HepG2 (cell line): ENCODE measurements around the gene TAF13. TPM values are rescaled to one million over a fixed set of nuclear protein-coding genes. Genes with fewer than 3 reads are reported as not detected.

Source experiments
- BRCA1 ChIP-seq: sonication (generic); formaldehyde crosslinking; IDR thresholded peaks from 2 replicates; pipeline ENCODE4 v1.4.0; 2020; ENCODE audit warnings: missing genetic modification reagents
- CBFB ChIP-seq: sonication (generic); formaldehyde crosslinking; IDR thresholded peaks from 2 replicates; pipeline ENCODE4 v1.4.0; 2020; ENCODE audit warnings: missing genetic modification reagents
- ELF4 ChIP-seq: sonication (generic); formaldehyde crosslinking; IDR thresholded peaks from 2 replicates; pipeline ENCODE4 v1.5.0; 2020; ENCODE audit warnings: missing genetic modification reagents, mild to moderate bottlenecking, moderate library complexity, borderline replicate concordance
- FOSL2 ChIP-seq: sonication (generic); formaldehyde crosslinking; IDR thresholded peaks from 2 replicates; pipeline ENCODE4 v1.4.0; 2020; ENCODE audit warnings: missing genetic modification reagents
- FOXO1 ChIP-seq: sonication (generic); formaldehyde crosslinking; IDR thresholded peaks from 2 replicates; pipeline ENCODE4 v1.4.0; 2020; ENCODE audit warnings: missing genetic modification reagents
- GABPB1 ChIP-seq: IDR thresholded peaks from 2 replicates; pipeline ENCODE4 v1.6.1; 2016; ENCODE audit warnings: mild to moderate bottlenecking, missing genetic modification reagents, moderate library complexity, missing compliant biosample characterization
- HES4 ChIP-seq: sonication (generic); formaldehyde crosslinking; IDR thresholded peaks from 2 replicates; pipeline ENCODE4 v1.9.0; 2021; ENCODE audit warnings: mild to moderate bottlenecking, missing genetic modification reagents, borderline replicate concordance
- HNRNPLL ChIP-seq: fragments of 200-400 bp; formaldehyde crosslinking; IDR thresholded peaks from 2 replicates; pipeline ENCODE4 v1.6.1; 2017; ENCODE audit warnings: mild to moderate bottlenecking, low read depth, low read length; ENCODE audit not compliant: poor library complexity, severe bottlenecking
- NCOA1 ChIP-seq: sonication (generic); formaldehyde crosslinking; IDR thresholded peaks from 2 replicates; pipeline ENCODE4 v1.9.0; 2021; ENCODE audit warnings: missing genetic modification reagents
- NR2F1 ChIP-seq, 2 experiments: fragments of 450-650 bp in 1 of 2; formaldehyde crosslinking in 1 of 2; IDR thresholded peaks; 2 replicates each; pipeline versions ENCODE4 v1.5.0 to v1.6.1; 2016 to 2020; ENCODE audit warnings: mild to moderate bottlenecking in 1 of 2, missing compliant biosample characterization in 1 of 2, missing genetic modification reagents in 1 of 2, moderate library complexity in 1 of 2
- RFX1 ChIP-seq: fragments of 450-650 bp; IDR thresholded peaks from 2 replicates; pipeline ENCODE4 v1.6.1; 2017
- RFX5 ChIP-seq: IDR thresholded peaks from 2 replicates; pipeline ENCODE4 v1.6.1; 2011; ENCODE audit warnings: low read depth, low read length, improper control_type of control experiment
- RNF2 ChIP-seq: fragments of 450-650 bp; conservative IDR thresholded peaks from 2 replicates; pipeline ENCODE4 v1.6.1; 2016; ENCODE audit warnings: low read depth
- SALL1 ChIP-seq: sonication (generic); formaldehyde crosslinking; IDR thresholded peaks from 2 replicates; pipeline ENCODE4 v1.8.0; 2022; ENCODE audit warnings: mild to moderate bottlenecking, missing genetic modification reagents
- SP1 ChIP-seq, 2 experiments: fragments of 450-650 bp in 1 of 2; sonication (generic) in 1 of 2; formaldehyde crosslinking in 1 of 2; IDR thresholded peaks; 2 replicates each; pipeline versions ENCODE4 v1.4.0 to v1.6.1; 2016 to 2020; ENCODE audit warnings: missing genetic modification reagents in 1 of 2
- SRY ChIP-seq: sonication (generic); formaldehyde crosslinking; IDR thresholded peaks from 2 replicates; pipeline ENCODE4 v1.8.0; 2022; ENCODE audit warnings: mild to moderate bottlenecking, missing genetic modification reagents
- TFAP4 ChIP-seq: sonication (generic); IDR thresholded peaks from 2 replicates; pipeline ENCODE4 v1.6.1; 2016; ENCODE audit warnings: low read depth, borderline replicate concordance
- XRCC5 ChIP-seq: fragments of 200-400 bp; formaldehyde crosslinking; optimal IDR thresholded peaks from 2 replicates; pipeline ENCODE3; 2017; ENCODE audit warnings: mild to moderate bottlenecking, low read length
- ZKSCAN1 ChIP-seq: fragments of 150-350 bp; IDR thresholded peaks from 2 replicates; pipeline ENCODE4 v1.6.1; 2014; ENCODE audit warnings: low read length
- ZNF3 ChIP-seq: IDR thresholded peaks from 2 replicates; pipeline ENCODE4 v1.7.0; 2017; ENCODE audit warnings: inconsistent platforms
- ZSCAN31 ChIP-seq: sonication (generic); formaldehyde crosslinking; IDR thresholded peaks from 2 replicates; pipeline ENCODE4 v1.5.0; 2020; ENCODE audit warnings: low read depth, mild to moderate bottlenecking, missing genetic modification reagents
- polyA plus RNA-seq, 8 experiments: library from polyadenylated mRNA; depleted of rRNA in 3 of 8; stranded (reverse) in 7 of 8; unstranded in 1 of 8; fragments of >200 nt; fragmentation: Illumina TruSeq in 4 of 8; extraction: Trizol in 4 of 8; gene quantifications; 2 replicates each; pipeline versions ENCODE4 v1.2.1 to v1.2.3, GENCODE V29; 2011 to 2016; ENCODE audit warnings: low read depth in 4 of 8, missing spikeins in 1 of 8, mixed read lengths in 1 of 8; ENCODE audit not compliant: insufficient read depth in 1 of 8
- total RNA-seq, 5 experiments: library from RNA; depleted of rRNA; stranded (reverse); fragments of >200 nt; fragmentation: Illumina TruSeq; extraction: Trizol; gene quantifications; 2 replicates each; pipeline ENCODE4 v1.2.3, GENCODE V29; 2016; ENCODE audit warnings: low read depth in 1 of 5
- TF ChIP-seq, protein P1 (sequence below): sonication (generic); formaldehyde crosslinking; IDR thresholded peaks from 2 replicates; pipeline ENCODE4 v1.4.0; 2020; ENCODE audit warnings: missing genetic modification reagents
- TF ChIP-seq, protein P2 (sequence below): sonication (generic); formaldehyde crosslinking; IDR thresholded peaks from 2 replicates; pipeline ENCODE4 v1.5.1; 2020; ENCODE audit warnings: missing genetic modification reagents, mild to moderate bottlenecking, borderline replicate concordance
- TF ChIP-seq, protein P3 (sequence below): IDR thresholded peaks from 2 replicates; pipeline ENCODE4 v1.6.1; 2016; ENCODE audit warnings: low read depth

The TAF13 gene
- total and polyA plus RNA-seq, 2 of the 13 experiments (the other 11 are each of a cell fraction or from before 2014, with no cell fraction given): 11.5 to 36.3 TPM

DNA sequence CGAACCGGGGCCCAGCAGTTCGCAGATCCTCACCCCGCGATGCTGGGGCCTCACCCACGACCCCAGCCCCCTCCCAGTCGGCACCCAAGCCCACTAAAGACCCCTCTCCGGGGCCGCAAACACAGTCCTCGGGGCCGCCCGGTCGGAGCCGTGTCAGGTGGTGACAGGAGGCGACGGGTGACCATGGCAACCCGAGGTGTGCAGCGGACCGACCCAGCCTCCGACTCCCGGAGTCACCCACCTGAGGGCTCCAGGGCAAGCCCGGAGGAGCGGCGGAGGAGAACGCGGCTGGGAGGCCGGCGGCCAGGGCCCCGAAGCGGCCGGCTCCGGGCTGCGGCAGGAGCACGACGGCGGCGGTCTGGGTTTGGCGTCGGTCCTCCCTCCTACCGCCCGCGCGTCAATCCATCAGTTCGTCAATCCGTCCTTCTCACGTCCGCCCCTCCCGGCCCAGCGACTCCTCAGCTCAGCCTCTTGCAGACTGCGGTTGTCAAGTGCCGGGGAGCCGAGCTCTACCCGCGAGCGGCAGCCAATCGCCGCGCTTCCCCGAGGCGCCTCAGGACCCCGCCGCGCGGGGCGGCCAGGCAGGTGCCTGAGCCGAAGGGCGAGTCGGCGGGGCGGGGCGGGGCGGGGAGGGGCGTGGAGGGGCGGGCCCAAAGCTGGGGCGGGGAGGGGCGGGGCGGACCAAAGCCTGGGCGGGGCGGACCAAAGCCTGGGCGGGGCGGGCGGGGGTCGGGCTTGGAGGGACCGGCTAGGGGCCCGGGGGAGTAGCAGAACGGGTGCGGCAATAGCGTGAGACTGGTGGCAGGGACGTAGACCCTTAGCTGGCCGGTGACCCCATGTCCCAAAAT, 34.0 kb downstream of the TAF13 start, which contains the start of gene WDR47 (continued):
- TF ChIP-seq GABPB1 (CRISPR knock-in tag) (peak; percentile 72), NR2F1 (CRISPR knock-in tag; IDR thresholded peaks at IDR 0.05) (no peak), CBFB (CRISPR knock-in tag) (peak; percentile 28; the same call in 1 of the 2 replicates), ZNF3 (CRISPR knock-in tag) (no peak), RFX1 (peak; percentile 57), SALL1 (CRISPR knock-in tag) (peak; percentile 52; the same call in 1 of the 2 replicates), BRCA1 (CRISPR knock-in tag) (no peak), SRY (CRISPR knock-in tag) (no peak), TFAP4 (peak; percentile 7; the same call in 1 of the 2 replicates), RNF2 (peak; percentile 49; the same call in 1 of the 2 replicates), FOXO1 (CRISPR knock-in tag) (no peak), XRCC5 (peak; percentile 46), NCOA1 (CRISPR knock-in tag) (no peak), ZKSCAN1 (no peak), ELF4 (CRISPR knock-in tag) (peak; percentile 33; the same call in 1 of the 2 replicates), FOSL2 (no peak), ZSCAN31 (peak; percentile 46; the same call in 1 of the 2 replicates), SP1 (IDR thresholded peaks at IDR 0.05) (no peak), SP1 (CRISPR knock-in tag; IDR thresholded peaks at IDR 0.05) (peak; percentile 35; the same call in 1 of the 2 replicates), RFX5 (no peak), HES4 (CRISPR knock-in tag) (0 out of 2 replicates have a peak, but pooled peaks have one; percentile 78), HNRNPLL (peak; percentile 15)
- TF ChIP-seq, protein P1, sequence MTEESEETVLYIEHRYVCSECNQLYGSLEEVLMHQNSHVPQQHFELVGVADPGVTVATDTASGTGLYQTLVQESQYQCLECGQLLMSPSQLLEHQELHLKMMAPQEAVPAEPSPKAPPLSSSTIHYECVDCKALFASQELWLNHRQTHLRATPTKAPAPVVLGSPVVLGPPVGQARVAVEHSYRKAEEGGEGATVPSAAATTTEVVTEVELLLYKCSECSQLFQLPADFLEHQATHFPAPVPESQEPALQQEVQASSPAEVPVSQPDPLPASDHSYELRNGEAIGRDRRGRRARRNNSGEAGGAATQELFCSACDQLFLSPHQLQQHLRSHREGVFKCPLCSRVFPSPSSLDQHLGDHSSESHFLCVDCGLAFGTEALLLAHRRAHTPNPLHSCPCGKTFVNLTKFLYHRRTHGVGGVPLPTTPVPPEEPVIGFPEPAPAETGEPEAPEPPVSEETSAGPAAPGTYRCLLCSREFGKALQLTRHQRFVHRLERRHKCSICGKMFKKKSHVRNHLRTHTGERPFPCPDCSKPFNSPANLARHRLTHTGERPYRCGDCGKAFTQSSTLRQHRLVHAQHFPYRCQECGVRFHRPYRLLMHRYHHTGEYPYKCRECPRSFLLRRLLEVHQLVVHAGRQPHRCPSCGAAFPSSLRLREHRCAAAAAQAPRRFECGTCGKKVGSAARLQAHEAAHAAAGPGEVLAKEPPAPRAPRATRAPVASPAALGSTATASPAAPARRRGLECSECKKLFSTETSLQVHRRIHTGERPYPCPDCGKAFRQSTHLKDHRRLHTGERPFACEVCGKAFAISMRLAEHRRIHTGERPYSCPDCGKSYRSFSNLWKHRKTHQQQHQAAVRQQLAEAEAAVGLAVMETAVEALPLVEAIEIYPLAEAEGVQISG (CRISPR knock-in tag): peak; percentile 73
- TF ChIP-seq, protein P2, sequence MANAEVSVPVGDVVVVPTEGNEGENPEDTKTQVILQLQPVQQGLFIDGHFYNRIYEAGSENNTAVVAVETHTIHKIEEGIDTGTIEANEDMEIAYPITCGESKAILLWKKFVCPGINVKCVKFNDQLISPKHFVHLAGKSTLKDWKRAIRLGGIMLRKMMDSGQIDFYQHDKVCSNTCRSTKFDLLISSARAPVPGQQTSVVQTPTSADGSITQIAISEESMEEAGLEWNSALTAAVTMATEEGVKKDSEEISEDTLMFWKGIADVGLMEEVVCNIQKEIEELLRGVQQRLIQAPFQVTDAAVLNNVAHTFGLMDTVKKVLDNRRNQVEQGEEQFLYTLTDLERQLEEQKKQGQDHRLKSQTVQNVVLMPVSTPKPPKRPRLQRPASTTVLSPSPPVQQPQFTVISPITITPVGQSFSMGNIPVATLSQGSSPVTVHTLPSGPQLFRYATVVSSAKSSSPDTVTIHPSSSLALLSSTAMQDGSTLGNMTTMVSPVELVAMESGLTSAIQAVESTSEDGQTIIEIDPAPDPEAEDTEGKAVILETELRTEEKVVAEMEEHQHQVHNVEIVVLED (CRISPR knock-in tag): peak; percentile 56; the same call in 1 of the 2 replicates
- TF ChIP-seq, protein P3, sequence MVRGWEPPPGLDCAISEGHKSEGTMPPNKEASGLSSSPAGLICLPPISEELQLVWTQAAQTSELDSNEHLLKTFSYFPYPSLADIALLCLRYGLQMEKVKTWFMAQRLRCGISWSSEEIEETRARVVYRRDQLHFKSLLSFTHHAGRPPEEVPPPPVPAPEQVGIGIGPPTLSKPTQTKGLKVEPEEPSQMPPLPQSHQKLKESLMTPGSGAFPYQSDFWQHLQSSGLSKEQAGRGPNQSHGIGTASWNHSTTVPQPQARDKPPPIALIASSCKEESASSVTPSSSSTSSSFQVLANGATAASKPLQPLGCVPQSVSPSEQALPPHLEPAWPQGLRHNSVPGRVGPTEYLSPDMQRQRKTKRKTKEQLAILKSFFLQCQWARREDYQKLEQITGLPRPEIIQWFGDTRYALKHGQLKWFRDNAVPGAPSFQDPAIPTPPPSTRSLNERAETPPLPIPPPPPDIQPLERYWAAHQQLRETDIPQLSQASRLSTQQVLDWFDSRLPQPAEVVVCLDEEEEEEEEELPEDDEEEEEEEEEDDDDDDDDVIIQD: no peak
